ENCODE measurements around the gene UNC119B.

Gene UNC119B

DNA sequence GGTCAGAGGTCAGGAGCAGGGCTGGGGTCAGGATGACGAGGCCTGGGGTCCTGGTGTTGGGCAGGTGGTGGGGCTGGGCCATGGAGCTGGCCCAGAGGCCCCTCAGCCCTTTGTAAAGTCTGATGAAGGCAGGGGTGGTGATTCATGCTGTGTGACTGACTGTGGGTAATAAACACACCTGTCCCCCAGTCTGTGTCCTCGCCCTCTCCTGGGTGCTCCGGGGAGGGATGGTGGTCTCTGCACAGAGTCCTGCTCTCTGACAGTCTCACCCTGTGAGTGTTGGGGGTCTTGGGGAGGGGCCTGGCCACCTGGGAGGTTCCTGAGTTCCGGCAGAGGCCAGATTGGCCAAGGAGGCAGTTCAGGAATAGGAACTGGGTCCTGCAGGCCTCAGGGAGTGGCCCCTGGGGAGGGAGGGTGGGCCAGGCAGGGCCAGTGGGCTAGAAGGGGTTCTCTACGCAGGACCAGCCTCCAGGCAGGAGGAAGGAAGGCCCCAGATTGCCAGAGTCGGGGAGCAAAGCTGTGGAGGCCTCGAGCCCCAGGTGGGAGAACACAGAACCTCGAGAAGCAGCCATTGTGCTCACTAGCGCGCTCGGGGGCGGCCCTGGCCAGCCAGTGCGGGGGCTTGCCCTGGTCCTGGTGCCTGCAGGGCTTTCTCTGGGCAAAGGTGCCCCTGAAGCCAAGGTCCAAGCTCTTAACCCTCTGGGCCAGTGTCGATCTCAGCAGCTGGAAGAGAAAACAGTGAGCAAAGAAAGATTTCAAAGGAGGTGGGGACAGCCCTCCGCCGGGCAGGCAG lies 29.8 kb downstream of the UNC119B start:
- DNase-seq (ENCODE audit: low spot score): no peak

DNA sequence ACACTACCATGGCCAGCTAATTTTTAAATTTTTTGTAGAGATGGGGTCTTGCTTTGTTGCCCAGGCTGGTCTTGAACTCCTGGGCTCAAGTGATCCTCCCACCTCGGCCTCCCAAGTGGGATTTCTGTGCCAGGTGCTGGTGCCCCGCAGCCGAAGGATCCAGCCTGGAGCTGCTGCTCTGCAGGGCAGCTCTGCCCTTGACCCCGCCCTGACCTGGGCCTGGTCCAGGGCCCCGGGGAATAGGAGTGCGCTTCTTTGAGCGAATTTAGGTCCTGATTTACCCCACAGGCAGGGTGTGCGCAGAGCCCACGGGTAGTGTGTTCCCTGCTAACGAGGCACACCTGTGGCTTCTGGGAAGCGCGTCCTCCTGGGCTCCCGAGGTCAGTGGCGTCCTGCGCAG lies 30.6 kb downstream of the UNC119B start:
- no peak for DNase-seq (ENCODE audit: low spot score)

DNA sequence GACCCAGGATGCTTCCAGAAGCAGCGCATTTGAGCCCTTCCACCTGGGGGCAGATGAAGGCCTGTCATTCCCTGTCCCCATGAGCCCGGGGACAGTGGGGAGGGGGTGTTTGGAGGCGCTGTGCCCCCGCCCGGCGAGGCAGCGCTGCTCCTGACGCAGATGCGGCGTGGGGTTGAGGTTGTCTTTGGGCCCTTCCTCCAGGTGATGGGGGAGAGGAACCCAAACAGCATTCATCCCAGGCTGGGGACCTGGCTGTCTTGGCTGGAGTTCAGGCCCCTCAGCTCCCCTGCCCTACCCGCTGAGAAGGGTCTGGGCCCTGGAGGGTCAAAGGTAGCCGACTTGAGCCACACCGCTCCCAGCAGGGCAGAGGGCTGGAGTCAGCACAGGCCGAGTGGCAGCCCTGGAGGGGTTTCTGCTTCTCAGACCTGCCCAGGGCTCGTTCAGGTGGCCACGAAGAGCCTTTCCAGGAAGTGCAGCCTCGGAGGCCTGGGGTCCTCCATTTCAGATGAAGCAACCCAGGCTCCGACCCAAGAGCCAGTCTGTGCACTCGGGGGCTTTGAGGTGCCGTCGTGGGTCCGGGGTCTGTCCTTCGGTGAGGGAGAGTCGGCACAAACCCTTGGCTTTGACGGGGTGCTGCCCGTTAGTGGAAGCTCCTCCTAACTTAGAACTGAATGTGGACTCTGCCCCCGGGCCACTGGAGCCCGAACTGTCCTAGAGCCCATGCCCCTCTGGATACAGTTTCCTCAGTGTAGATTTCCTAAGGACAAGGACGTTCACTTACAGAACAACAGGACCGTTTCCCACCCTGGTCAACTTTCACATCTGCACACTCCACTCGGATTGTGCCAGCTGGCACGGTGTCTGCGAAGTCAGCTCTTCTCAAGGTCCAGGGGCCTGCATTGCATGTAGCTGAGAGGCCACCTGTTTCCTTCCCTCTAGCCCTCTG lies 31.5 kb downstream of the UNC119B start:
- DNase-seq (ENCODE audit: low spot score): no peak

DNA sequence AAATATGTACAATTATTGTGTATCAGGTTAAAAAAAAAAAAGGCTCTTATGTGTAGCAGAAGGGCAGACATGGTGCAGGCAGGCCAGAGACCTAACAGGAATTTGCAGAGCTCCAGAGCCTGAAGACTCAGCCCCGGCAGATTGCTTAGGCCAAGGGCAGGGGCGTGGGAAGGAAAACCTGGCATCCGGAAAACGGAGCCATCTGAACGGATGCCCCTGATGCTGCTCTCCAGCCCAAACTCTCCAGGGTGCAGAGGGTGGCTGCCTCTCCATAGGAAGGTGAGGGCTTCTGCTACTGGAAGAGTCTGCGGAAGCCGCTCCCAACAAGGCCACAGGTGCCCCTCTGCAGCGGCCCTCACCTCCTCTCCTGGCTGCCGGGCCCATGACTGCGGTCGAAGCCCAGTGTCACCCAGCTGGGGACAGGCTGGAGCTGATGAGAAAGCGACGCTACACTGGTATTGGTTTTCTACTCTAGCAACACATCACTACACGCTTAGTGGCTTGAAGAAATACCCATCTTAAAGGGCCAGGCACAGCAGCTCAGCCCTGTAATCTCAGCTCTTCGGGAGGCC lies 34.8 kb downstream of the UNC119B start:
- no peak for DNase-seq (ENCODE audit: low spot score)

DNA sequence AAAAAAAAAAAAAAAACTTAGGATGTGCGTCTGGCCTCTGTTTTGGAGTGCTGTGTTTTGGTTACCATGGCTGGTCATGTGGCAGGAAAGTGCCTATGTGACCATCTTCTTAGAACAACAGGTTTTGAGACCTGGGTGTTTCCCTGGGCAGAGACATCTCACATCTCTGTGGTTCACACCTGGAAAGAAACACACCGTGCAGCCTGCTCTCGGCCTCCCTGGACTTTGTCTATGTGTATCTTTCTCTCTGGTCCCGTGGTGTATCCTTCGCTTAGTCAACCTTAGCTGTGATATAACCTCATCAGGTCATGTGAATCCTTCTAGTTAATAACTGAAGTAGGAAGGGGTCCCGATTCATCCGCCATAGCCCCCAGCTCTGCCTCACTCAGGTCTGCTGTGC lies 38.0 kb downstream of the UNC119B start:
- no peak for DNase-seq (ENCODE audit: low spot score)

DNA sequence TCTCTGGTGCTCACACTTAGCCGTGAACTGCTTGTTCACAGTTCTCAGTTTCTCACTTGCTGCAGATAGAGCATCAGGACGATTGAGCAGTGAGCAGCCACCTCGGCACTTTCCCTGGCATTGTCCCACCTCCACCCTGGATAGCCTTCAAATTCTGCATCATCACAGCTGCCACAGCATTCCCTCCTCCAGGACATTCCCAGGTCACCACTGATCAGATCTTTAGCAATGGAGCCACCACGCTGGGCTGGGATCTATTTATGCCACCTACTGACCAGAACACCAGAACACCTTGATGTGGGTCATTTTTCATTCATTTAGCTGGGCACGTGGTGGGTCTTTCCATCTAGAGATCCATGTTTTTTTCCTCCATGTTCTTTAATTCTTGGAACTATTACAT lies 39.0 kb downstream of the UNC119B start:
- DNase-seq (ENCODE audit: low spot score): no peak

DNA sequence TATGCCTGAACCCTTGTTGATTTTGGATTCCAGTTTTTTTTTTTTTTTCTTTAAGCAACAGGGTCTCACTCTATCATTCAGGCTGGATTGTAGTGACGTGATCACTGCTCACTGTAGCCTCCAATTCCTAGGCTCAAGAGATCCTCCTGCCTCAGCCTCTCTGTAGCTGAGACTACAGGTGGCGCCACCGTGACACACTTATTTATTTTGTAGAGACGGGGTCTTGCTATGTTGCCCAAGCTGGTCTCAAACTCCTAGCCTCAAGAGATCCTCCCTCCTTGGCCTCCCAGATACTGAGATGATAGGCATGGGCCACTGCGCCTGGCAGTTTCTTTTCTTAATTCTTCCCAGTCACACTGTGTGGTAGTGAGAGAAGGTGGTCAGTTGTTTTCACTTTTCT lies 40.5 kb downstream of the UNC119B start:
- DNase-seq (ENCODE audit: low spot score): no peak

DNA sequence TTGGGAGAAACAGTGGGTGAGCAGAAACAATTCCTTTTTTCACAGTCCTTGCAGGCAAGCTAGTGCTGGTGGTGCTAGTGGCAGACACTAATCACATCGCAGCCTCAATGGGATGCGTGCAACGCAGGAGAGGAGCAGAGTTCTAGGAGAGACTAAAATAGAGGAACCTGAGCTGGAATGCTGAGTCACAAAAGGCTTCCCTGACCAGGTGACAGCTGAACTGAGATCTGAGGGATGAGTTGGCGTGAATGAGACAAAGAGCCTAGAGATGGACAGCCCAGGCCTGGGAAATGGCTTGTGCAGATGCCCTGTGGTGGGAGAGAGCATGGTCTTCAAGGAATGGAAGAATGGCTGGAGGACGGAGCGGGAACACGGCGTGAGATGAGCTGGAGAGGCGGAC lies 41.1 kb downstream of the UNC119B start:
- DNase-seq (ENCODE audit: low spot score): no peak

DNA sequence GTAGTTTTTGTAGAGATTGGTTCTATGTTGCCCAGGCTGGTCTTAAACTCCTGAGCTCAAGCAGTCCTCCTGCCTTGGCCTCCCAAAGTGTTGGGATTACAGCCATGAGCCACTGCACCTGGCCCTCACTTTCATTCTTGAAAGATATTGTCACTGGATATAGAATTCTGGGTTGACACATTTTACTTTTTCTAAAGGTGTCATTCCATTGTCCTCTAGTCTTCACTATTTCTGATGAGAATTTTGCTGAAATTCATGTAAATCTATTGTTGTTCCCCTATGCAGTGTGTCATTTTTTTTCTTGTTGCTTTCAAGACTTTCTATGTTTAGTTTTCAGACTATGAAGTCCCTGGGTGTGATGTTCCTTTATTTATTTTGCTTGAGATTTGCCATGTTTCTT lies 44.5 kb downstream of the UNC119B start:
- no peak for DNase-seq (ENCODE audit: low spot score)

DNA sequence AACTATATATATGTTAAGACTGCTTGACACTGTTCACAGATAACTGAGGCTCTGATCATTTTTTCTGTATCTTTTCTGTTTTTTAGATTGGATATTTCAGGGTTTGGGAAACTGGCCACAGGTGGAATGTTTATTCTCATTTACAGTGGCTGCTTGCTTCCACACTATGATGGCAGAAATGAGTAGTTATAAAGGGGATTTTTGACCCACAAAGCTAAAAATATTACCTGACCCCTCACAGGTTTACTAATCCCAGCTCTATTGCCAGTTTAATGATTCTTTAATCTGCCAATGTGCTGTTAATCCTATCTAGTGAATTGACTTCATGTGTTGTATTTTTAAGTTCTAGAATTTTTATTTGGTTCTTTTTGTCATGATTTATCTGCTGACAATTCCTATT lies 45.0 kb downstream of the UNC119B start:
- no peak for DNase-seq (ENCODE audit: low spot score)

DNA sequence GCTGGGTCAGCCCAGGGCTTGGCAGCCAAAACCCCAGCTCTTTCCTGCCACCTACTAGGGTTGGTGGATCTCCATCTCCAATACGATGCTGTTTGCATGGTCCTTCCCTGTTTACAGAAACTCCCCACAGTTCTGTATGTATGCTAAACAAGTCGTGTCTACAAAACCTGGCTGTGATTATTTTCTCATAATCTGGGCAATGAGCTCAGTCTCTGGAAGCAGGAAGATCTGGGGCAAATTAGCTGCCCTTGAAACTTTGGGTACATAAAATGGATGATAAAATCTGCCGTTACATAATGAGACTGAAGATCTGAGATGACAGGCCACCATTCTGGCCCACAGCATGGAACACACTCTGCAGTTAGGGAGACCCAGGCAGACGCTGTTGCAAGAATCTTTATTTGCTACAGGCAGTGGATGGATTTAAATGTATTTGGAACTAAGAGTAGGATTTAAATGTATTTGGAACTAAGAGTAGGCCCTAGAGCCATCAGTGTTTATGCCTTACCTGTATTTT lies 47.0 kb downstream of the UNC119B start:
- DNase-seq (ENCODE audit: low spot score): no peak

DNA sequence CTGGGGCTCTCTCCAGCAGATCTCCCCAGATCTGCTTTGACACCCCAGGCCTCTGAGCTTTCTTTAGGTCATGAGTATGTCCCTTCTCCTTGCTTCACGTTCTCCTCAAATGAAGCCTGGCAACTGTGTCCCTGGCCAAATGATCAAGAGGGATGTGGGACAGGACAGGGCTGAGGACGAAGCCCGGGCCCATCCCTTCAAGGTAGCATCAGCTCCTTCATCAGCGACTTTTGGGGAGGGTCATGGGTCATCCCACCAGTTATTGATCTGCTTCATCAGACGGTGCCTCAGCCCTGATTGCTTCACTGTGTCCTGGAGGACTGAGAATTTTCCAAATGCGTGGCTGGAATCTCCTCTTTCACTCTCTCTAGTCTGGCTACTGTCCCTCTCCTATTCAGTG lies 47.7 kb downstream of the UNC119B start:
- DNase-seq (ENCODE audit: low spot score): no peak

DNA sequence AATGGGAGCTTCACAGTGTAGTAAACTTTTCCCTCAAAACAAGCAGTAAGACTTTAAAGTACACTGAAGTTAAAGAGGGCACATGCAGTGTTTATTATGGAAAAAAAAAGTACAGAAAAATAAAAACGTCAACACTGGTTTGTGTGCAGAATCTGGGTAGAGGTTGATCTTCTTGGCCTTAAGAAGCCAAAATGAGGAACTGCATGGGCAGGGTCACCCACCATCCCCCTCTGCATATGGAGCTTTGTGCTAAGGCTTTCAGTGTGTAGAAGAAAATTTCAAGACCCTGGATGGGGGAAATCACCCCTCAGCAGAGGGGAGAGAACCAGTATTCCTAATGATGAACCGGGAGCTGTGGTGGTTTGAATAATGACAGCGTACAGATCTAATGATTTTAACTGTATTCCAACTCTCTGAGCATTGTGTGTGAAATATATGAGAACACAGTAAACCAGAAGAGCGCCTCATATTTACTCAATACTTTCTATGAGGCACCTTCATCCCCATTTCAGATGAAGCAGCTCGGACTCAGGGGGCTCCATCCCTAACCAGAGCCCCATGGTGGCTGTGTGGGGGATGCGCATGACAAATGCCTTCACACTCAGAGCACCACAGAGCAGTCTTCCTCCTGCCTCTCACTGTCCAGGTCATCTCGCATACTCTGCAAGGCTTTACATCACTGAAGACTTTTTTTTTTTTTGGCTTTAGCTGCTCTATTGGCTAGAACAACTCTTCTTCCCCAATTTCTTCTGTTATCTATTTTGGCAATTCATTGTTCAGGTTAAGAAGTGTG lies 48.7 kb downstream of the UNC119B start:
- no peak for DNase-seq (ENCODE audit: low spot score)

DNA sequence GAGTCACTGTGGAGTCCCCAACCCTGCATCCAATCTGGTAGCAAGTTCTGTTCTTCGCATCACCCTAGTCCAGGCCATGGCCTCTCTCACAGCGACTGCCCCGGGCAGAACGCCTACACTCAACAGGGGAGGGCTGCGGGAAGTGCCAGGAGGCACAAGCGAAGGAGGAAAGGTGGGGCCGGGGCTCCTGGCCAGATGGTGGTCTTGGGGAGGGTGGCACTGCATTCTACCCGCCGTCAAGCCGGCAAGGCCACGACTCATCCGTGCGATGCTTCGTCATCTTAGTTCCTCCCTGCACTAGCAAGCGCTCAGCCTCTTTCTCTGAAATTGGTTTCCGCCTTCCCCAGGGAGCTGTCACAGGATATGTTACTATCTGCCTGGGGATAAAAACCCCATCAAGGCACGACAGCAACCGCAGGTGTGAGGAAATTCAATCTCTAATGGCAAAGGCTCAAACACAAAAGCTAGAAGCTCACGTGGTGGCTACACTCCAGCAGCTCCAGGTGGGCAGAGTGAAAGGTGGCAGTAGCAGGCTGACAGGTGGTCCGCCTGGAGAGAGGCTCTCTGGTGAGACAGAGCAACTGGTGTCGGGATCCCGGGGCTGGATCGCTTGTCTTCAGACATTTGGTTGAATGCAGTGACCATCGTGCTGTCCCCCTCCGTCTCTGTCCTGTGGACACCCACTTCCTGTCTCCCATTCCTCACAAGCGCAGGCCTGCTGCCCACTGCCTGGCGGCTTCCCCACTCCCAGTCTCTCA lies 49.5 kb downstream of the UNC119B start:
- peak; percentile 18 for DNase-seq (ENCODE audit: low spot score)

DNA sequence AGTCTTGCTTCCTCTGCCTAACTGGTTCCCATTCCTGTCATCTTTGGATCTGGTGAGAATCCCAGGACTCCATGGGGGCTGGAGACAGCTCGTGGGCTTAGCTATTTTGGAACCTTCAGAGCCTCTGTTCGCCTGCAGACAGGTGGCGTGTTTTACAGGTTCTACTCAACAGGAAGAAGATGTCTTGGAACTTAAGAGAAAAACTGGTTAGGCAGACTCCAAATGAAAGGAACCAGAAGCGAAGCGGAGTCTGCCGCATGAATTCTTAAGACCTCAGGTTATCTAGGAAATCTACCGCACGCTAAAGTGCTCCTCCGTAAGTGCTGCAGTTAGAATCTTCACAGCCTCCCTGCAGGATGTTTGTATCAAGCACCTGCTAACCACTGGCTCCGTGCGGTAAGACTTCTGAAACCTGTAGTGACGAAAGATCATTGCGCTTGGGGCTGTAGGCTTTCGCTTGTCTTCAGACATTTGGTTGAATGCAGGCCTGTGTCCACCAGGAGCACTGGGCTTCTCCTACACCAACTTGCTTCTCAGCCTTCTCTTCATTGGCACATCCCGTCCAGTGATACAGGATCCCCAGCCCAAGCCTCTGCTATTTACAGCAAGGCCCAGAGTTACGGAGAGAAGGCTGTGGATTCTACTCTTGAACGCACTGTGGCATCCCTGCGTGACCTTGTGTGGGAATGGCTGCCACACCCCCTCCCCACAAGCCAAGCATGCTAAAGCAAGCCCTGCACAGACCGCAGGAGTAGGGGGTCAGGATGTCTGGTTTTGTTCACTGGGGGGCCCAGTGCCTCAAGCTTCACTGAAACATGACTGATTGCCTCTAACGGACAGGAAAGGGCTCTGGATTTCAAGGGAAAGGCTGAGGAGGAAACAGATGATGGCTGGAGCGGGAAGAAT lies 50.3 kb downstream of the UNC119B start:
- DNase-seq (ENCODE audit: low spot score): peak; percentile 10

DNA sequence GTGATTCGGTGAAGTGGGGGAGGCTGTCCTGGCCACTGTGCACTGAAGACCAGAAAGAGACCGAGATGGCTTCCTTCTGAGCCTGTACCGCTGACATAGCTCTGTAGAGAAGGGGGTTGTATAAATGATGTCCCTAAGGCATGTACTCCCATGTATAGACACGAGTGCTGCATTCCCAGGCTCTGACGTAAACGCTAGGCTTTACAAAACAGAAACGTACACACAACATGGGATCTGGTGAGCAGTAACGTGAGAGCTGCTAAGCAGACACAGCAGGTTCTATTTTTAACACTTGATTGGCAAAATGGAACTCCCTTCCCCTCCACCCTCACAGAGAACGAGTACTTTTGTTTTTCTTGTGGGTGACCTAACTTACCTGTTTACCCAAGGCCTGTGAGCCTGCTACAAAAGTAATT lies 51.3 kb downstream of the UNC119B start:
- no peak for DNase-seq (ENCODE audit: low spot score)

DNA sequence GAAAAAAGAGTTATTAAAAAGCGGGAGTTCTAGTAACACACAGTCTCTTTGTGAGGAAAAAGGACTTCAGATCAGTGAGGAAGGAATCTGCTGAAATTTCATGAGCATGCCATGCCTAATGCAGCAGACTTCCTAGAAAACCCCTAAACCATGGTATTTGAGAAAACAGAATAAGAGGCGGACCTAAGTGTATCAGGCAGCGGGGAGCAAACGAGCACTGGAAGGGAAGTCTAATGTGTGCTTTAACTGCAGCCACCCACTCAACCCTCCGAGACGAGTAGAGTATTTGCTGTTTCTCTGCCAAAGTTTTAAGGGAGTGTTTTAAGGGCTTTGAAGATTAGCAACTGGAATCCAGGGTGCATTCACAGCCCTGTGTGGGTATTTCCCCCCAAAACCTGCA lies 51.8 kb downstream of the UNC119B start:
- DNase-seq (ENCODE audit: low spot score): no peak

DNA sequence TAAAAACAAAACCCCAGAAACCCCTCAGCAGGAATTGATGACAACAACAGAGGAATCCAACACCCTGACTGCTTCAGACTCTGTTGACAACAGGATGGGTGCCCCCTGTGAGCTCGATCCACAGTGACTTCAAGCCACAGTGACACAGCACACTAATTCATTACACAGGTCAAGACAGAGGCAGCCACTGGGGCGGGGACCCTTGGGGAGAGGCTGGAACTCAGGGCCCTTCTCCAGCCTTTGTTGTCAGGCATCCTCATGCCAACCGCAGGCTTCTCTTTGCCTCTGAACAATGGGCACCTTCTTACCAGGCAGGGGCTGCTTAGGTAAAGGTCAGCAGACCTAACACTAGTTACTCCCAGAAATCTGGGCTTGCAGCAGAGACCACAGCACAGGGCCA lies 53.0 kb downstream of the UNC119B start:
- DNase-seq (ENCODE audit: low spot score): no peak

DNA sequence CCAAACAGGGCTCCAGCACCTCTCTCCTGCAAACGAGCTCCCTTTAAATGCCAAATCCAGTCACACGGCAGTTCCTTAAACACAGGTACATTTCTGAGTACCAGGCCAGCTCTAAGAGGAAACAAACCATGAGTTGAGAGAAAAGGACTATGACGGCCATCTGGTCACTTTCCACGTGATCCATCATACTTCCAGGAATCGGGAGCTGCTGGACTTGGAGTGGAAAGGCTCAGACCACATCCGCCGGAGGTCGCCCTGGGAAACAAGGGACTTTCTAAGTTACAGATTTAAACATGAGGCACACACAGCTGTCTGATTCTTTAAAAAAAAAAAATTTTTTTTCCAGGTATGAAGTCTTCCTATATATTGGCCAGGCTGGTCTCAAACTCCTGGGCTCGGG lies 54.6 kb downstream of the UNC119B start:
- peak; percentile 64 for DNase-seq (ENCODE audit: low spot score)

DNA sequence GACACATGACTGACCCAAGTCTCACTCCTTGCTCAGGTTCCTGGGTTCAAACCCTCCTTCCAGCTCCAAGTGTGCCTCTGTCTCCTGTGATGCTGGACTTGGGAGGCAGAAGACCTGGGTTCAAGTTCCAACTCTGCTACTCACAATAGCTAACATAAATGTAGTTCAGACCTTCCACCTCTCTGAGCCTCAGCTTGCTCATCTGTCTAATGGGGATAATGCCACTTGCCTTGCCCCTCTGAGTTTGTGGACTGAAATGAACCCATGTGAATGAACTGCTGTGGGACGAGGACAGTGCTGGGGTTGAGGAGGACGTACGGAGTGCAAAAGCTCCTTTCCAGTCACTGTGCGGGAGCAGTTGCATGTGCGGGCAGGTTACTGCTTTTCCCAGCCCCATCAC lies 56.3 kb downstream of the UNC119B start:
- DNase-seq (ENCODE audit: low spot score): no peak
